PC-9 (cell line): Measurements from ENCODE around the gene ECE1. TPM values are rescaled to one million over a fixed set of nuclear protein-coding genes. Genes with fewer than 3 reads are reported as not detected.

Experiments
- BruUV-seq: library from RNA; stranded (reverse); fragments of 400-500 nt; replicated peaks from 2 replicates; lab custom pipeline; 2021; lab: Mats Ljungman, UMichigan
- CTCF ChIA-PET: fragments of 300-600 bp; sonication (Branson Sonifier 250); formaldehyde crosslinking; loops from one replicate; lab custom pipeline; 2022; ENCODE audit warnings: antibody characterized with exemption; lab: Charles Lee
- POLR2A ChIA-PET: fragments of 300-600 bp; sonication (Branson Sonifier 250); formaldehyde crosslinking; loops from one replicate; lab custom pipeline; 2022; ENCODE audit warnings: antibody characterized with exemption; ENCODE audit not compliant: unreplicated experiment; lab: Charles Lee
- DNase-seq, 2 experiments: peaks; one replicate each; pipeline versions ENCODE4 v3.0.0 to v3.0.0-alpha.2; 2015 to 2022; ENCODE audit warnings: mixed read lengths in 1 of 2
- H2AFZ ChIP-seq: fragments of 200-600 bp; sonication (generic); 2 replicates; pipeline ENCODE4 v1.8.1; 2017; ENCODE audit warnings: antibody characterized with exemption
- H3F3A ChIP-seq: fragments of 200-600 bp; sonication (generic); 2 replicates; pipeline ENCODE4 v1.8.1; 2017; ENCODE audit warnings: antibody characterized with exemption, mild to moderate bottlenecking, low read depth; ENCODE audit not compliant: insufficient read depth
- H3K27ac ChIP-seq: fragments of 200-600 bp; sonication (generic); 2 replicates; pipeline ENCODE4 v1.6.1; 2016; ENCODE audit warnings: mixed run types
- H3K27me3 ChIP-seq: fragments of 200-600 bp; sonication (generic); 2 replicates; pipeline ENCODE4 v1.6.1; 2016; ENCODE audit warnings: low read depth, mixed run types; ENCODE audit not compliant: insufficient read depth
- H3K36me3 ChIP-seq: fragments of 200-600 bp; sonication (generic); 2 replicates; pipeline ENCODE4 v1.6.1; 2016; ENCODE audit warnings: low read depth, mixed run types
- H3K4me1 ChIP-seq: fragments of 200-600 bp; sonication (generic); replicated peaks from 2 replicates; pipeline ENCODE4 v1.6.1; 2016; ENCODE audit warnings: mixed run types; ENCODE audit not compliant: insufficient read depth
- H3K4me2 ChIP-seq: fragments of 200-600 bp; sonication (generic); 2 replicates; pipeline ENCODE4 v1.6.1; 2017; ENCODE audit warnings: mixed run types
- H3K4me3 ChIP-seq: fragments of 200-600 bp; sonication (generic); 2 replicates; pipeline ENCODE4 v1.6.1; 2016; ENCODE audit warnings: mixed run types
- H3K79me2 ChIP-seq: fragments of 200-600 bp; sonication (generic); 2 replicates; pipeline ENCODE4 v1.6.1; 2017; ENCODE audit warnings: low read depth, mixed run types
- H3K9me2 ChIP-seq: fragments of 200-600 bp; sonication (generic); 2 replicates; pipeline ENCODE4 v1.8.1; 2017; ENCODE audit warnings: mild to moderate bottlenecking; ENCODE audit not compliant: insufficient read depth
- H3K9me3 ChIP-seq: fragments of 200-600 bp; sonication (generic); 2 replicates; pipeline ENCODE4 v1.8.1; 2016; ENCODE audit warnings: low read depth; ENCODE audit not compliant: insufficient read depth
- H4K20me1 ChIP-seq: fragments of 200-600 bp; sonication (generic); 2 replicates; pipeline ENCODE4 v1.8.1; 2017; ENCODE audit not compliant: insufficient read depth
- EZH2 ChIP-seq: fragments of 200-600 bp; sonication (generic); IDR thresholded peaks from 2 replicates; pipeline ENCODE4 v1.8.0; 2017; ENCODE audit warnings: antibody characterized with exemption, low read depth
- intact Hi-C: fragments of 100-400 bp; cut with micrococcal nuclease; formaldehyde crosslinking; loops from one replicate; pipeline ENCODE4 v1.10.0; 2022; ENCODE audit not compliant: unreplicated experiment
- total RNA-seq: library from RNA; stranded (reverse); gene quantifications from 2 replicates; pipeline ENCODE4 v1.2.3, GENCODE V29; 2021
- TF ChIP-seq, protein P1 (sequence below): fragments of 200-600 bp; sonication (generic); conservative IDR thresholded peaks from 2 replicates; pipeline ENCODE4 v1.6.1; 2017; ENCODE audit warnings: mixed run types, antibody characterized with exemption, mild to moderate bottlenecking, moderate library complexity

The ECE1 gene
- total RNA-seq, 1 experiment from 2014 or later, result 80.8 TPM

DNA sequence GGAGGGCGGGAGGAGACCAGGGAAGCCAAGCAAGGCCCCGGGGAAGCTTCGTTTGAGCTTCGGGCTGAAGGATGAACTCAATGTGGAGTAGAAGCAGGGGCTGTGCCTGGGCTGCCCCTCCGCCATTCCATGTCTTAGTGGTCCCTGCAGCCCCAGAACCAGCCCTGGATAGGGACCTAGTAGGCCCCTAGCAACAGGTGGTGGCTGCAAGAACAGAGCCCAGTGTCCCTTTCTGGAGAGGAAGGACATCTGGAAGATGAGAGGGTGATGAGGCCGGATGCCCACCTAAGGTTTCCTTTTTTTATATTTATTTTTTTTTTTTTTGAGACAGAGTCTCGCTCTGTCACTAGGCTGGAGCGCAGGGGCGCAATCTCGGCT is 27.2 kb downstream of the ECE1 start:
- Histone ChIP-seq H3K4me3 (no peak overlapping the region), H3K9me3 (no peaks in the 10 kb centered on the region), H4K20me1 (no peaks in the 10 kb centered on the region), H3K4me2 (no peak overlapping the region), H3K4me1 (peaks cover 26% of the 10 kb centered on the region), H2AFZ (no peak overlapping the region), H3F3A (no peaks in the 10 kb centered on the region; the same call in 1 of the 2 replicates), H3K9me2 (no peaks in the 10 kb centered on the region), H3K27ac (peak overlapping the region; percentile 96), H3K79me2 (no peaks in the 10 kb centered on the region), H3K36me3 (no peaks in the 10 kb centered on the region), H3K27me3 (no peaks in the 10 kb centered on the region)
- ChIA-PET POLR2A (no interaction called here), CTCF (no interaction called here)
- DNase-seq, result no peak
- TF ChIP-seq EZH2, result no peak
- TF ChIP-seq, protein P1, sequence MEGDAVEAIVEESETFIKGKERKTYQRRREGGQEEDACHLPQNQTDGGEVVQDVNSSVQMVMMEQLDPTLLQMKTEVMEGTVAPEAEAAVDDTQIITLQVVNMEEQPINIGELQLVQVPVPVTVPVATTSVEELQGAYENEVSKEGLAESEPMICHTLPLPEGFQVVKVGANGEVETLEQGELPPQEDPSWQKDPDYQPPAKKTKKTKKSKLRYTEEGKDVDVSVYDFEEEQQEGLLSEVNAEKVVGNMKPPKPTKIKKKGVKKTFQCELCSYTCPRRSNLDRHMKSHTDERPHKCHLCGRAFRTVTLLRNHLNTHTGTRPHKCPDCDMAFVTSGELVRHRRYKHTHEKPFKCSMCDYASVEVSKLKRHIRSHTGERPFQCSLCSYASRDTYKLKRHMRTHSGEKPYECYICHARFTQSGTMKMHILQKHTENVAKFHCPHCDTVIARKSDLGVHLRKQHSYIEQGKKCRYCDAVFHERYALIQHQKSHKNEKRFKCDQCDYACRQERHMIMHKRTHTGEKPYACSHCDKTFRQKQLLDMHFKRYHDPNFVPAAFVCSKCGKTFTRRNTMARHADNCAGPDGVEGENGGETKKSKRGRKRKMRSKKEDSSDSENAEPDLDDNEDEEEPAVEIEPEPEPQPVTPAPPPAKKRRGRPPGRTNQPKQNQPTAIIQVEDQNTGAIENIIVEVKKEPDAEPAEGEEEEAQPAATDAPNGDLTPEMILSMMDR, result no peak
- intact Hi-C loops, result loop anchor here (10.0 kb wide), 1 partner anchor 1152 kb away; no protein-coding TSS in a partner anchor
- BruUV-seq, result no TSS peak

DNA sequence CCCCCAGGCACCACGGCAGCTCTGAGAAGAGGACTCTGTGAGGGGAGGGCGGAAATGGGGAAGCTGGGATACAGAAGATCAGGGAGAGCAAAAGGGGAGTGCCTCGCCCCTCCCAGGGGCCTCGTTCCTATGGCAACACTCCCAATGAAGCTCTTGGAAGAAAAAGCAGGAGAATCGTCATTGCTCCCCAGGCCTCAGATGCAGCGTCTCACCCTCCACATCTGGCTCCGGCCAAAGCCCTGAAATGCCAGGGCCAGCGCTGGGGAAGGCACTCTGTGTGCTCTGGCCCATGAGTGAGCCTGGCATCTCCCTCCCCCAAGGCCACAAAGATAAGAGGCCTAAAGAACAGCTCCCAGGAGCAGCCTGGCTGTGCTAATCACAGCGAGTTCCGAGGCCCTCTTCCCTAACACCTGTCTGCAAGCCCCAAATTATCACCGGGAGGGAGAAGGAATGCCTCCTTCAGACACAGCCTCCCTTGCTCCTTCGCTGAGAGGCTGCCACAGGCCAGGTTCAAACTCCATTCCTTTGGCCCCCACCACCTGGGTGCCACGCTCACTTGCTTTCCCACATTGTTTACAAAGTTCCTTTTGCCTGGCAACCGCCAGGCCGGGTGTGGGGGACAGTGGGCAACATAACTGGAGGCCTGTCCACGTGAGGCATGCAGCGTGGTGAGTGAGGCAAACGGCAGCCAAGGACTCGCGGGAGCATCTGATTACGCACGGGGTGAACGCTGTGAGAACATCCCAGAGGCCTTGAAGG is 27.8 kb downstream of the ECE1 start:
- DNase-seq, result peak in 1 of 2 experiments; percentile 66
- no peaks in the 10 kb centered on the region for H3K27me3 ChIP-seq
- intact Hi-C loops, result loop anchor here (10.0 kb wide), 1 partner anchor 1152 kb away; no protein-coding TSS in a partner anchor
- peak overlapping the region; percentile 73 for H3K4me2 ChIP-seq
- CTCF ChIA-PET, result interaction anchor here (0.8 to 1.7 kb wide), 4 partner anchors 8 to 107 kb away, joined by 3 to 13 read pairs (median 6); no protein-coding TSS in a partner anchor
- H3K79me2 ChIP-seq, result no peaks in the 10 kb centered on the region
- peak overlapping the region; percentile 96 for H3K27ac ChIP-seq
- H3K36me3 ChIP-seq, result no peaks in the 10 kb centered on the region
- peaks cover 26% of the 10 kb centered on the region for H3K4me1 ChIP-seq
- H2AFZ ChIP-seq, result no peak overlapping the region
- H3K9me3 ChIP-seq, result no peaks in the 10 kb centered on the region
- no peaks in the 10 kb centered on the region for H3K9me2 ChIP-seq
- no peak overlapping the region for H3K4me3 ChIP-seq
- H4K20me1 ChIP-seq, result no peaks in the 10 kb centered on the region
- no peaks in the 10 kb centered on the region; the same call in 1 of the 2 replicates for H3F3A ChIP-seq
- POLR2A ChIA-PET, result interaction anchor here (0.5 to 0.8 kb wide), 6 partner anchors 32 to 601 kb away, joined by 3 to 6 read pairs (median 3); partner anchors contain the start of genes DDOST and HP1BP3
- TSS peak; percentile 83 for BruUV-seq
- TF ChIP-seq, protein P1, result no peak
- no peak for TF ChIP-seq EZH2

- Histone ChIP-seq H3K4me2 (peak overlapping the region; percentile 73), H3F3A (no peaks in the 10 kb centered on the region; the same call in 1 of the 2 replicates), H2AFZ (no peak overlapping the region), H4K20me1 (no peaks in the 10 kb centered on the region), H3K27me3 (no peaks in the 10 kb centered on the region), H3K27ac (peak overlapping the region; percentile 96), H3K4me1 (peaks cover 26% of the 10 kb centered on the region), H3K79me2 (no peaks in the 10 kb centered on the region), H3K36me3 (no peaks in the 10 kb centered on the region), H3K9me3 (no peaks in the 10 kb centered on the region), H3K9me2 (no peaks in the 10 kb centered on the region), H3K4me3 (no peak overlapping the region)
- ChIA-PET POLR2A (interaction anchor here (0.5 to 0.8 kb wide), 7 partner anchors 33 to 600 kb away, joined by 3 to 6 read pairs (median 3); partner anchors contain the start of gene DDOST), CTCF (interaction anchor here (0.8 to 1.7 kb wide), 4 partner anchors 8 to 108 kb away, joined by 3 to 13 read pairs (median 6); no protein-coding TSS in a partner anchor)
- BruUV-seq, result no TSS peak
- TF ChIP-seq, protein P1, result no peak
- no peak for TF ChIP-seq EZH2
- peak; percentile 77 to 82 for DNase-seq
- intact Hi-C loops, result loop anchor here (2.0 to 10.0 kb wide), 3 partner anchors 63 to 1153 kb away; no protein-coding TSS in a partner anchor
Measured at GRCh38 chr1:21261551-21262292, 28.5 kb downstream of the ECE1 start.
